ENCODE results near the gene KBTBD3. TPM values are rescaled to one million over a fixed set of nuclear protein-coding genes. Genes with fewer than 3 reads are reported as not detected.

The KBTBD3 gene
- total RNA-seq, result 10 to 100 TPM in 1 of 2 donors, 1 to 10 TPM in 1; 5.6 to 22.7 TPM
- 1 to 10 TPM; 2.5 to 4.9 TPM for polyA plus RNA-seq
- long read RNA-seq, donor 1, partial matches to known transcripts, result 0 of 4 reads
- long read RNA-seq, donor 1, other reads (novel, unspliced or antisense), result 0 of 4 reads
- long read RNA-seq, donor 2, partial matches to known transcripts, result 0 of 2 reads
- long read RNA-seq, donor 2, other reads (novel, unspliced or antisense), result 0 of 2 reads
- long read RNA-seq, donor 3, partial matches to known transcripts, result 0 of 2 reads
- long read RNA-seq, donor 3, other reads (novel, unspliced or antisense), result 0 of 2 reads
- long read RNA-seq, donor 4, partial matches to known transcripts, result 0 of 15 reads
- long read RNA-seq, donor 4, other reads (novel, unspliced or antisense), result 11 of 15 reads
- long read RNA-seq, donor 5, transcript KBTBD3-205 (4 exons, 2,682 nt), result major isoform, 5 of 8 reads
- long read RNA-seq, donor 5, partial matches to known transcripts, result 0 of 8 reads
- long read RNA-seq, donor 5, other reads (novel, unspliced or antisense), result 0 of 8 reads

- peaks cover 3 to 17% (median 8%) of the 10 kb centered on the region in 4 donors for H3K36me3 ChIP-seq (ENCODE audit: control insufficient read depth in 4 of 4, insufficient read depth in 4 of 4, low read length in 4 of 4)
- peaks cover 0 to 28% (median 14%) of the 10 kb centered on the region in 5 donors for H3K4me1 ChIP-seq (ENCODE audit: control insufficient read depth in 5 of 5, insufficient read depth in 5 of 5, low read length in 5 of 5)
- WGBS, 2 donors, result 0% methylated on average over 37 of the region's 37 CpGs
- peak within 1 kb of the TSS; percentile 99 for H3K27ac ChIP-seq (ENCODE audit: low read depth in 1 of 2, low read length in 1 of 2)
- peak within 1 kb of the TSS; percentile 99 for H3K4me3 ChIP-seq
- DNase-seq, result peak; percentile 100
- TF ChIP-seq, protein P1, sequence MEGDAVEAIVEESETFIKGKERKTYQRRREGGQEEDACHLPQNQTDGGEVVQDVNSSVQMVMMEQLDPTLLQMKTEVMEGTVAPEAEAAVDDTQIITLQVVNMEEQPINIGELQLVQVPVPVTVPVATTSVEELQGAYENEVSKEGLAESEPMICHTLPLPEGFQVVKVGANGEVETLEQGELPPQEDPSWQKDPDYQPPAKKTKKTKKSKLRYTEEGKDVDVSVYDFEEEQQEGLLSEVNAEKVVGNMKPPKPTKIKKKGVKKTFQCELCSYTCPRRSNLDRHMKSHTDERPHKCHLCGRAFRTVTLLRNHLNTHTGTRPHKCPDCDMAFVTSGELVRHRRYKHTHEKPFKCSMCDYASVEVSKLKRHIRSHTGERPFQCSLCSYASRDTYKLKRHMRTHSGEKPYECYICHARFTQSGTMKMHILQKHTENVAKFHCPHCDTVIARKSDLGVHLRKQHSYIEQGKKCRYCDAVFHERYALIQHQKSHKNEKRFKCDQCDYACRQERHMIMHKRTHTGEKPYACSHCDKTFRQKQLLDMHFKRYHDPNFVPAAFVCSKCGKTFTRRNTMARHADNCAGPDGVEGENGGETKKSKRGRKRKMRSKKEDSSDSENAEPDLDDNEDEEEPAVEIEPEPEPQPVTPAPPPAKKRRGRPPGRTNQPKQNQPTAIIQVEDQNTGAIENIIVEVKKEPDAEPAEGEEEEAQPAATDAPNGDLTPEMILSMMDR (IDR thresholded peaks at IDR 0.05; ENCODE audit: control extremely low read depth, extremely low read depth), result no peak
- peak; percentile 97 for ATAC-seq (ENCODE audit: insufficient read depth, low FRiP score)
- H3K9ac ChIP-seq (ENCODE audit: insufficient read depth in 1 of 2, low read length in 2 of 2), result peak within 1 kb of the TSS; percentile 97 to 98
- no peaks in the 10 kb centered on the region for H3K9me3 ChIP-seq (ENCODE audit: control insufficient read depth in 4 of 4, insufficient read depth in 3 of 4, low read length in 3 of 4)
- no peaks in the 10 kb centered on the region for H3K27me3 ChIP-seq (ENCODE audit: control insufficient read depth in 3 of 3, insufficient read depth in 3 of 3, low read length in 2 of 3)
Measured at GRCh38 chr11:106076919-106077608, at the start of gene KBTBD3. KBTBD3 (minus strand) TSS chr11:106077347; CDS start chr11:106059097, 18,250 bp downstream.

- no peak overlapping the region for H3K4me3 ChIP-seq
- H3K36me3 ChIP-seq (ENCODE audit: control insufficient read depth in 4 of 4, insufficient read depth in 4 of 4, low read length in 4 of 4), result no peaks in the 10 kb centered on the region
- DNase-seq (no peak), ATAC-seq (ENCODE audit: insufficient read depth, low FRiP score) (no peak)
- 67 to 76% methylated on average over 6 of the region's 6 CpGs for WGBS, 2 donors
- TF ChIP-seq, protein P1 (IDR thresholded peaks at IDR 0.05; ENCODE audit: control extremely low read depth, extremely low read depth), result no peak
- H3K27me3 ChIP-seq (ENCODE audit: control insufficient read depth in 3 of 3, insufficient read depth in 3 of 3, low read length in 2 of 3), result no peaks in the 10 kb centered on the region
- H3K9me3 ChIP-seq (ENCODE audit: control insufficient read depth in 4 of 4, insufficient read depth in 3 of 4, low read length in 3 of 4), result no peaks in the 10 kb centered on the region
- H3K27ac ChIP-seq (ENCODE audit: low read depth in 1 of 2, low read length in 1 of 2), result no peak overlapping the region
- no peak overlapping the region for H3K9ac ChIP-seq (ENCODE audit: insufficient read depth in 1 of 2, low read length in 2 of 2)
- no peaks in the 10 kb centered on the region for H3K4me1 ChIP-seq (ENCODE audit: control insufficient read depth in 5 of 5, insufficient read depth in 5 of 5, low read length in 5 of 5)
Measured at GRCh38 chr11:106121570-106122320, 44.6 kb upstream of the KBTBD3 start.

DNA sequence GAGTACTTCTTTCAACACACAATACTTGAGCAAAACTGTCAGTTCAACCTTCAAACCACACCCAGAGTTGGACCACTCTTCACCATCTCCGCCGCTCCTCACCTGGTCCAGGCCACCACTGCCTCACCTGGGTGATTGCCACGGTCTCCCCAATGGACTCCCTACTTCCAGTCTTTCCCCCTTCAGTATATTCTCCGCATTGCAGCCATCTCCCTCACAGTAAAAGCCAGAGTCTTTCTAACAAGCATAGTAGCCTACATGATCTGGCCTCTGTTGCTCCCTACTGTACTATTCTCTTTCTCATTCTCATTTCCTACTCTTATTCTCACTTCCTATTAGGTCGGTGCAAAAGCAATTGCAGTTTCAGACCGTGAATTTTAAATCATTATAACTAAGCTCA, 28.8 kb upstream of the KBTBD3 start:
- TF ChIP-seq, protein P1 (IDR thresholded peaks at IDR 0.05; ENCODE audit: control extremely low read depth, extremely low read depth), result no peak
- Histone ChIP-seq H3K27me3 (ENCODE audit: control insufficient read depth in 3 of 3, insufficient read depth in 3 of 3, low read length in 2 of 3) (no peaks in the 10 kb centered on the region), H3K36me3 (ENCODE audit: control insufficient read depth in 4 of 4, insufficient read depth in 4 of 4, low read length in 4 of 4) (no peaks in the 10 kb centered on the region), H3K4me3 (no peak overlapping the region), H3K9me3 (ENCODE audit: control insufficient read depth in 4 of 4, insufficient read depth in 3 of 4, low read length in 3 of 4) (peaks cover 0 to 2% (median 0%) of the 10 kb centered on the region in 4 donors), H3K27ac (ENCODE audit: low read depth in 1 of 2, low read length in 1 of 2) (no peak overlapping the region), H3K4me1 (ENCODE audit: control insufficient read depth in 5 of 5, insufficient read depth in 5 of 5, low read length in 5 of 5) (no peaks in the 10 kb centered on the region), H3K9ac (ENCODE audit: insufficient read depth in 1 of 2, low read length in 2 of 2) (no peak overlapping the region)
- ATAC-seq (ENCODE audit: insufficient read depth, low FRiP score), result no peak
- no peak for DNase-seq
- WGBS, 2 donors, result 86 to 89% methylated on average over 6 of the region's 6 CpGs
